ENCODE results near the gene RARS2. TPM values are rescaled to one million over a fixed set of nuclear protein-coding genes. Genes with fewer than 3 reads are reported as not detected.

RARS2 gene
- total RNA-seq, 1 donor from 2014 or later: 50.3 TPM

- peaks cover 3% of the 10 kb centered on the region for H3K4me1 Mint-ChIP-seq (ENCODE audit: low read depth)
- H3K9me3 Mint-ChIP-seq (ENCODE audit: low read depth): peaks cover 6% of the 10 kb centered on the region
- H3K36me3 Mint-ChIP-seq (ENCODE audit: insufficient read depth): peaks cover 10% of the 10 kb centered on the region
- H3K4me3 Mint-ChIP-seq (ENCODE audit: low read depth): no peak overlapping the region
- no peak for DNase-seq (ENCODE audit: low spot score, unreplicated experiment)
- H3K27ac Mint-ChIP-seq: no peak overlapping the region
- no peaks in the 10 kb centered on the region for H3K27me3 Mint-ChIP-seq
- no peak for TF ChIP-seq CTCF (IDR thresholded peaks at IDR 0.05; ENCODE audit: unreplicated experiment)
These were observed 102.2 kb downstream of the RARS2 start for GRCh38 chr6:87487555-87487954.

DNA sequence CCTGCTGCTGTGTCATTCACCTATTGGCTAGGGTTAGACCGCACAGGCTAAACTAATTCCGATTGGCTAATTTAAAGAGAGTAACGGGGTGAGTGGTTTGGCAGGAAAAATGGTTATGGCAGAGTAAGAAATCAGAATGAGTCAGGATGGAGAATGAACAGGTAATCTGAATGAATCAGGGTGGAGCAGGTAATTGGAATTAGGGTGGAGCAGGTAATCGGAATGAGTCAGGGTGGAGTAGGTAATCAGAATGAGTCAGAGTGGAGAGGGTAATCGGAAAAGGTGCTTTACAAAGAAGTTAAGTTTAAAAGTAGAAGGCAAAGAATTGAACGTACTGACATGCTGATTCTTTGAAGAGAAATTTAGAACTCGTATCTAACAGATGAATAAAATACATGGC, 105.3 kb downstream of the RARS2 start:
- peaks cover 6% of the 10 kb centered on the region for H3K9me3 Mint-ChIP-seq (ENCODE audit: low read depth)
- H3K27me3 Mint-ChIP-seq: no peaks in the 10 kb centered on the region
- peaks cover 3% of the 10 kb centered on the region for H3K4me1 Mint-ChIP-seq (ENCODE audit: low read depth)
- no peak overlapping the region for H3K27ac Mint-ChIP-seq
- no peak for DNase-seq (ENCODE audit: low spot score, unreplicated experiment)
- no peak for TF ChIP-seq CTCF (IDR thresholded peaks at IDR 0.05; ENCODE audit: unreplicated experiment)
- H3K36me3 Mint-ChIP-seq (ENCODE audit: insufficient read depth): peaks cover 12% of the 10 kb centered on the region
- H3K4me3 Mint-ChIP-seq (ENCODE audit: low read depth): no peak overlapping the region

GRCh38 chr6:87483929-87484328, 105.9 kb downstream of the RARS2 start:
- H3K4me3 Mint-ChIP-seq (ENCODE audit: low read depth): no peak overlapping the region
- H3K27ac Mint-ChIP-seq: peak overlapping the region; percentile 74
- peaks cover 12% of the 10 kb centered on the region for H3K36me3 Mint-ChIP-seq (ENCODE audit: insufficient read depth)
- TF ChIP-seq CTCF (IDR thresholded peaks at IDR 0.05; ENCODE audit: unreplicated experiment): peak; percentile 31
- H3K4me1 Mint-ChIP-seq (ENCODE audit: low read depth): peaks cover 3% of the 10 kb centered on the region
- H3K9me3 Mint-ChIP-seq (ENCODE audit: low read depth): peaks cover 6% of the 10 kb centered on the region
- DNase-seq (ENCODE audit: low spot score, unreplicated experiment): no peak
- no peaks in the 10 kb centered on the region for H3K27me3 Mint-ChIP-seq

GRCh38 chr6:87482366-87482765, 107.4 kb downstream of the RARS2 start:
- Mint-ChIP-seq H3K36me3 (ENCODE audit: insufficient read depth) (peaks cover 14% of the 10 kb centered on the region), H3K27me3 (no peaks in the 10 kb centered on the region), H3K4me3 (ENCODE audit: low read depth) (no peak overlapping the region), H3K4me1 (ENCODE audit: low read depth) (peaks cover 3% of the 10 kb centered on the region), H3K9me3 (ENCODE audit: low read depth) (peaks cover 6% of the 10 kb centered on the region), H3K27ac (no peak overlapping the region)
- TF ChIP-seq CTCF (IDR thresholded peaks at IDR 0.05; ENCODE audit: unreplicated experiment): no peak
- DNase-seq (ENCODE audit: low spot score, unreplicated experiment): no peak

GRCh38 chr6:87481931-87482330, 107.9 kb downstream of the RARS2 start:
- Mint-ChIP-seq H3K9me3 (ENCODE audit: low read depth) (peaks cover 6% of the 10 kb centered on the region), H3K4me1 (ENCODE audit: low read depth) (peaks cover 3% of the 10 kb centered on the region), H3K4me3 (ENCODE audit: low read depth) (no peak overlapping the region), H3K27me3 (no peaks in the 10 kb centered on the region), H3K36me3 (ENCODE audit: insufficient read depth) (peaks cover 14% of the 10 kb centered on the region), H3K27ac (no peak overlapping the region)
- TF ChIP-seq CTCF (IDR thresholded peaks at IDR 0.05; ENCODE audit: unreplicated experiment): no peak
- DNase-seq (ENCODE audit: low spot score, unreplicated experiment): no peak

Measured in progenitor cell of endocrine pancreas (in vitro differentiated cells).